Testis (tissue), 3 donors: Measurements from ENCODE around the gene NDST1. TPM values are rescaled to one million over a fixed set of nuclear protein-coding genes. Genes with fewer than 3 reads are reported as not detected.

ENCODE experiments used
- DNase-seq: peaks from one replicate; pipeline ENCODE4 v3.0.0-alpha.2; 2019
- H3K27ac ChIP-seq, 2 donors: fragments of 200-600 bp; sonication (generic); one replicate each; pipeline ENCODE4 v1.5.1; 2019
- H3K27me3 ChIP-seq: fragments of 200-600 bp; sonication (generic); one replicate; pipeline ENCODE4 v1.5.1; 2019
- H3K36me3 ChIP-seq: fragments of 200-600 bp; sonication (generic); one replicate; pipeline ENCODE4 v1.5.1; 2017; ENCODE audit warnings: low read depth; ENCODE audit errors: missing control alignments
- H3K4me1 ChIP-seq: fragments of 200-600 bp; sonication (generic); one replicate; pipeline ENCODE4 v1.5.1; 2019
- H3K4me3 ChIP-seq, 2 donors: fragments of 200-600 bp; sonication (generic); one replicate each; pipeline ENCODE4 v1.5.1; 2017 to 2019
- H3K9me3 ChIP-seq: fragments of 200-600 bp; sonication (generic); one replicate; pipeline ENCODE4 v1.5.1; 2017
- POLR2A ChIP-seq: fragments of 450-650 bp; IDR thresholded peaks from one replicate; pipeline ENCODE4 v1.6.1; 2017; ENCODE audit warnings: antibody characterized with exemption, mild to moderate bottlenecking, moderate library complexity
- WGBS, 2 donors: methylation state at CpG; one replicate each; pipeline ENCODE4 v1.1.5; 2018; 5-methylcytosine and 5-hydroxymethylcytosine counted together
- intact Hi-C: fragments of 100-400 bp; cut with DNase I; formaldehyde crosslinking; loops from one replicate; pipeline ENCODE4 v1.15.1; 2023; ENCODE audit warnings: low total_unique reads
- polyA plus RNA-seq: library from polyadenylated mRNA; stranded (reverse); fragments of 350-450 nt; fragmentation: Illumina TruSeq; extraction: RNeasy Lipid Tissue Mini Kit (QIAGEN cat#74804); gene quantifications from one replicate; pipeline ENCODE4 v1.2.3, GENCODE V29; 2014; ENCODE audit warnings: low read depth, low replicate concordance; ENCODE audit not compliant: insufficient read depth
- total RNA-seq, 2 donors: library from RNA; depleted of rRNA; stranded (reverse); fragments of >200 nt; gene quantifications; one replicate each; pipeline ENCODE4 v1.2.3, GENCODE V29; 2016
- TF ChIP-seq, protein P1 (sequence below), 3 experiments: fragments of 450-650 bp in 2 of 3; fragments of 200-600 bp in 1 of 3; sonication (generic) in 1 of 3; IDR thresholded peaks; one replicate each; pipeline ENCODE4 v1.5.1; 2016 to 2019; ENCODE audit warnings: antibody characterized with exemption in 3 of 3, mild to moderate bottlenecking in 2 of 3, moderate library complexity in 1 of 3

Gene NDST1
- total and polyA plus RNA-seq, 3 donors from 2014 or later = 55.0 to 174 (median 167) TPM

DNA sequence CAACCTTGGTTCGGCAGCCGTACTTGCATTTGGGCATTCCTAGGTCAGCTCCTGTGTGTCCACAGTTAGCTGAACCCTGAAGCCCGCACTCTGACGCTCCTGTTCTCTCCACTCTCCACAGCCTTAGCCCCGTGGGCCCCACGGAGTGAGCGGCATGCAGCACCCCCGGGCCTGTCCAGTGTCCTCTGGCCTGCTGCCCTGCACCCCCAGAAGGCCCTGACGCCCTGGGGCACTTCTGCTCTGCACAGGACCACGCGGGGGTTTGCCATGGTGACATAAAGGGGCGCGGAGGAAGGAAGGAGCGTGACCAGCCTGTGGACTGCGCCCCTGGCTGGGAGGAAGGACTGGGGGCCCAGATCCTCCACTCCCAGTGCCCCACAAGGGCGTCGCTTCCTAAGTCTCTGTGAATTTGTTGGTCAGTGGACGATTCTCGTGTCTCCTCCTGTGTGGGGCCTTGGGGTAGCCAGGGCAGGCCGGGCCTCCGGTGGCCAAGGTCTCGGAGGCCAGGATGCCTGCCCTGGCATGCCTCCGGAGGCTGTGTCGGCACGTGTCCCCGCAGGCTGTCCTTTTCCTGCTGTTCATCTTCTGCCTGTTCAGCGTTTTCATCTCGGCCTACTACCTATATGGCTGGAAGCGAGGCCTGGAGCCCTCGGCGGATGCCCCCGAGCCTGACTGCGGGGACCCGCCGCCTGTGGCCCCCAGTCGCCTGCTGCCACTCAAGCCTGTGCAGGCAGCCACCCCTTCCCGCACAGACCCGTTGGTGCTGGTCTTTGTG lies 13.0 kb downstream of the NDST1 start:
- peak overlapping the region in 1 of 2 donors; percentile 30 for H3K27ac ChIP-seq
- no peaks in the 10 kb centered on the region for H3K36me3 ChIP-seq
- DNase-seq = no peak
- H3K4me1 ChIP-seq = peaks cover 74% of the 10 kb centered on the region
- intact Hi-C loops = loop anchor here (10.0 kb wide), 1 partner anchor 56 kb away; no protein-coding TSS in a partner anchor
- no peaks in the 10 kb centered on the region for H3K27me3 ChIP-seq
- no peak overlapping the region for H3K4me3 ChIP-seq
- H3K9me3 ChIP-seq = no peaks in the 10 kb centered on the region
- 77 to 79% methylated on average over 31 to 38 of the region's 38 CpGs for WGBS, 2 donors
- TF ChIP-seq, protein P1, sequence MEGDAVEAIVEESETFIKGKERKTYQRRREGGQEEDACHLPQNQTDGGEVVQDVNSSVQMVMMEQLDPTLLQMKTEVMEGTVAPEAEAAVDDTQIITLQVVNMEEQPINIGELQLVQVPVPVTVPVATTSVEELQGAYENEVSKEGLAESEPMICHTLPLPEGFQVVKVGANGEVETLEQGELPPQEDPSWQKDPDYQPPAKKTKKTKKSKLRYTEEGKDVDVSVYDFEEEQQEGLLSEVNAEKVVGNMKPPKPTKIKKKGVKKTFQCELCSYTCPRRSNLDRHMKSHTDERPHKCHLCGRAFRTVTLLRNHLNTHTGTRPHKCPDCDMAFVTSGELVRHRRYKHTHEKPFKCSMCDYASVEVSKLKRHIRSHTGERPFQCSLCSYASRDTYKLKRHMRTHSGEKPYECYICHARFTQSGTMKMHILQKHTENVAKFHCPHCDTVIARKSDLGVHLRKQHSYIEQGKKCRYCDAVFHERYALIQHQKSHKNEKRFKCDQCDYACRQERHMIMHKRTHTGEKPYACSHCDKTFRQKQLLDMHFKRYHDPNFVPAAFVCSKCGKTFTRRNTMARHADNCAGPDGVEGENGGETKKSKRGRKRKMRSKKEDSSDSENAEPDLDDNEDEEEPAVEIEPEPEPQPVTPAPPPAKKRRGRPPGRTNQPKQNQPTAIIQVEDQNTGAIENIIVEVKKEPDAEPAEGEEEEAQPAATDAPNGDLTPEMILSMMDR (IDR thresholded peaks at IDR 0.05) = no peak
- TF ChIP-seq POLR2A = no peak

DNA sequence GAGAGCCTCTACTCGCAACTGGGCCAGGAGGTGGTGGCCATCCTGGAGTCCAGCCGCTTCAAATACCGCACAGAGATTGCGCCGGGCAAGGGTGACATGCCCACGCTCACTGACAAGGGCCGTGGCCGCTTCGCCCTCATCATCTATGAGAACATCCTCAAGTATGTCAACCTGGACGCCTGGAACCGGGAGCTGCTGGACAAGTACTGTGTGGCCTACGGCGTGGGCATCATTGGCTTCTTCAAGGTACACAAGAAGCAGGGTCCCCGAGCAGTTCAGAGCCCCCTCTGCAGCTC lies 13.5 kb downstream of the NDST1 start:
- no peaks in the 10 kb centered on the region for H3K36me3 ChIP-seq
- DNase-seq = no peak
- no peak overlapping the region for H3K27ac ChIP-seq
- H3K27me3 ChIP-seq = no peaks in the 10 kb centered on the region
- peaks cover 73% of the 10 kb centered on the region for H3K4me1 ChIP-seq
- H3K4me3 ChIP-seq = no peak overlapping the region
- intact Hi-C loops = loop anchor here (10.0 kb wide), 1 partner anchor 57 kb away; no protein-coding TSS in a partner anchor
- no peaks in the 10 kb centered on the region for H3K9me3 ChIP-seq
- TF ChIP-seq, protein P1 (IDR thresholded peaks at IDR 0.05) = no peak
- TF ChIP-seq POLR2A = no peak
- WGBS, 2 donors = 60 to 95% methylated on average over 1 to 14 of the region's 14 CpGs

DNA sequence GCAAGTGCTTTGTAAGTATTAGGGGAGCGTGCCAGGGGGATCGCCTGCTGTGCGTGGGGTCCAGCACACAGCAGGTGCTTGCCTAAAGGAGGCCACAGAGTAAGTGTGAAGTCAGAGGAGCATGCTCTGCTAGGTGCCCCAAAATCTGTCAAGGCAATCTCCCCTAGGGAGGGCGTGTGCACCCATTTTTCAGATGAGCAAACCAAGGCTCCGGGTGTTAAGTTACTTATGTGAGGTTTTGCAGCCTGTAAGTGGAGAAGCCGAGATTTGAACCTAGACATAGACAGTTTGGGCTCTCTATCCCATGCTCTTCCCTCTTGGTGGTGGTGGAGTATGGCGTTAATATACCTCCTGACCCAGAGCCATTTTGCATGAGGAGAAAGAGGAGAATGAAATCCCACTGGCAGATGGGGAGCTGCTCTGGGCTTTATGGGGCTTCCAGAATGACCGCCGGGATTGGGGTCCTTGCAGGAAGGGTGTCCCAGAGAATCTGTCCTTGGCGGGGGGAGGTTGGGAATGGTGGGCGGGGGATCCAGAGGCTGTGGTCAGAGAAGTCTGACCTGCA lies 14.1 kb downstream of the NDST1 start:
- H3K4me1 ChIP-seq = peaks cover 73% of the 10 kb centered on the region
- intact Hi-C loops = loop anchor here (10.0 kb wide), 1 partner anchor 57 kb away; no protein-coding TSS in a partner anchor
- WGBS, 2 donors = 90 to 93% methylated on average over 11 of the region's 11 CpGs

DNA sequence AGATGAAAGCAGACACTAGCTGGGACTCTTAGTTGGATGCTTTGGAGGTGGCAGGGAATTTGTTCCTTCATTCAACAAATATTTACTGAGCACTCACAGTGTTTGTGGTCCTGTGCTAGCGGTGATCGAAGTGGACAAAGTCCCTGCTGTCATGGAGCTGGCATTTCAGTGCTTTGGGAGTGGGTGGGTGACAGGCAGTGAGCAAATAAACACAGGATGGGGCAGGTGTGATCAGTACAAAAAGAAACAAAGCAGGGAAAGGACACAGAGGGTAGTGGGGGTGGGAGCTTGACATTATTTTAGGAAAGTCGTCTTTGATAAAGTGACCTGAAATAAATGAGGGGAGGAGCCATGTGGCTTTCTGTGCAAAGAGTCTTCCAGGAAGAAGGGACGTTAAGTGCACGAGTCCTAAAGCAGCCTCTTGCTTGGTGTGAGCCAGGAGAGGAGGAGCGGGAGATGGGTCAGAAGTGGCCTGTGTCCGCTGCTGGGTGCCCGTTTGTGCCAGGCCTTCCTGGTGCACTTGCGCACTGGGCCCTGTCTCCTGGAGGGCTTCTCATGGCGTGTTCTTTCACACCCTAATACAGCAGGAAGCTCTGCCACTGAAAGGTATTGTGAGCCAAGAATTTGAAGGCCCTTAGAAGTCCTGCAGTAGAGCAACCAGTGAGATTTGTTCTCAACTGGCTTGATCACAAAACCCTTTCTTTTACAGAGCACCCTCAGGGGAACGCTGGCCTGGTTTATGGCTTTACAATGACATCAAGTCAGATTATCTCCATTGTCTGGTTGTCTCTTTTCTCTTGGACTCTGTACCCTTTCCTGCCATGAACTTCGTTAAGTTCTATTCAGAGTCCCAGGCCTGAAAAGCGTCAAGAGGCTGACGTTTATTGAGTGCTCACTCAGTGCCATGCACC lies 14.8 kb downstream of the NDST1 start:
- H3K9me3 ChIP-seq = no peaks in the 10 kb centered on the region
- intact Hi-C loops = loop anchor here (10.0 kb wide), 1 partner anchor 58 kb away; no protein-coding TSS in a partner anchor
- H3K27ac ChIP-seq = peak overlapping the region in 1 of 2 donors; percentile 18
- no peak for TF ChIP-seq POLR2A
- TF ChIP-seq, protein P1 (IDR thresholded peaks at IDR 0.05) = no peak
- no peaks in the 10 kb centered on the region for H3K36me3 ChIP-seq
- no peak overlapping the region for H3K4me3 ChIP-seq
- no peak for DNase-seq
- whole genome bisulfite sequencing, 2 donors = 48 to 66% methylated on average over 14 of the region's 14 CpGs
- H3K4me1 ChIP-seq = peaks cover 68% of the 10 kb centered on the region
- H3K27me3 ChIP-seq = no peaks in the 10 kb centered on the region

More for the DNA sequence above, 14.1 kb downstream of the NDST1 start:
- no peak overlapping the region for H3K4me3 ChIP-seq
- DNase-seq = no peak
- no peak overlapping the region for H3K27ac ChIP-seq
- no peaks in the 10 kb centered on the region for H3K27me3 ChIP-seq
- no peak for TF ChIP-seq POLR2A
- TF ChIP-seq, protein P1 (IDR thresholded peaks at IDR 0.05) = no peak
- H3K36me3 ChIP-seq = no peaks in the 10 kb centered on the region
- H3K9me3 ChIP-seq = no peaks in the 10 kb centered on the region
